Cardiac fibroblast (primary cell): ENCODE measurements around the gene LSP1.

Experiments
- DNase-seq, 2 donors: peaks; one replicate each; pipeline versions ENCODE4 v3.0.0 to v3.0.0-alpha.2; 2010; ENCODE audit warnings: low read depth in 2 of 2
- H3K4me3 ChIP-seq, 2 donors: replicated peaks in 1 of 2; 1 replicate in 1 of 2; 2 replicates in 1 of 2; pipeline ENCODE4 v1.5.1; 2011; ENCODE audit warnings: low read depth in 2 of 2, low read length in 2 of 2, mild to moderate bottlenecking in 2 of 2, moderate library complexity in 1 of 2
- TF ChIP-seq, protein P1 (sequence below): IDR thresholded peaks from one replicate; pipeline ENCODE4 v1.5.1; 2011; ENCODE audit warnings: low read depth, mild to moderate bottlenecking, low read length, inconsistent platforms

Gene LSP1

DNA sequence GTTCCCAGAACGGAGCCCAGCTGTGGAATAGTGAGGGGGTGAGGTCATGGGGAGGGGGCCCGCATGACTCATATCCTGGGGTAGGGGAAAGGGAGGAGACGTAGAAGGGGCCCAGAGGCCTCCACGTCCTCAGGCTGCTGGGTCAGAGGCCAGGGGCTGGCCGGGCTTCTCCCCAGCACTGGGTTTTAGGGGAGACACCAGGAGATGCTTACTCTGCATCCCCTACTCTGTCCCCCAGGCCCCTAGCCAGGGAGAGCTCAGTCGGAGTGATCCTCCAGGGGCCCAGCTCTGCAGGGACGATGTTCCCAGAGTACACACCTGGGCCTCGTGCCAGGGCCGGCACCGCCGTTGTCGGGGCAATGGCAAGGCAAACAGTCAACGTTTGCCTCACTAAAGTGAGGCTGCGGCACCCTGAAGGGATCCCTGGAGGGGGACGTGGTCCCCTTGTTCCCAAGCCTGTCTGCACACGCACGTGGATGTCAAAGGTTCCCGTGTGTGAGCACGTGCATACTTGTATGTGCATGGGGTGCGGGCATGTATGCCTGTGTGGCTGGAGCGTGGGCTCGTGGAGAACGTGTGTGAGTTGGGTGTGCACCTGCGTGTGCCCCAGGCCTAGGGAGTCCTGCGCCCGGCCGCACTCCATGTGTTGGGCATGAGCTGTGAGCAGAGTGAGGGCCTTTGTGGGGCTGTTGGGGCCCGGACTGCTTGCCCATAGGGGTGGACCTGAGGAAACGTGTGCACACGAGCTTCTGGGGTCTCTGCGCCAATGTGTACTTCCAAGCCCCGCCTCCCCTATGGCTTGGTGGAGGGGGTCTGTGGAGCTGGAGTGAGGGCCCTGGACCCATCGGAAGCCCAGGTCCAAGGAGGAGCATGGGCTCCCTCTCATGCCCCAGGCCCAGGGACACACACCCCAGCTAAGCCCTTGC lies 24.6 kb downstream of the LSP1 start:
- peak; percentile 62 to 84 for DNase-seq
- TF ChIP-seq, protein P1, sequence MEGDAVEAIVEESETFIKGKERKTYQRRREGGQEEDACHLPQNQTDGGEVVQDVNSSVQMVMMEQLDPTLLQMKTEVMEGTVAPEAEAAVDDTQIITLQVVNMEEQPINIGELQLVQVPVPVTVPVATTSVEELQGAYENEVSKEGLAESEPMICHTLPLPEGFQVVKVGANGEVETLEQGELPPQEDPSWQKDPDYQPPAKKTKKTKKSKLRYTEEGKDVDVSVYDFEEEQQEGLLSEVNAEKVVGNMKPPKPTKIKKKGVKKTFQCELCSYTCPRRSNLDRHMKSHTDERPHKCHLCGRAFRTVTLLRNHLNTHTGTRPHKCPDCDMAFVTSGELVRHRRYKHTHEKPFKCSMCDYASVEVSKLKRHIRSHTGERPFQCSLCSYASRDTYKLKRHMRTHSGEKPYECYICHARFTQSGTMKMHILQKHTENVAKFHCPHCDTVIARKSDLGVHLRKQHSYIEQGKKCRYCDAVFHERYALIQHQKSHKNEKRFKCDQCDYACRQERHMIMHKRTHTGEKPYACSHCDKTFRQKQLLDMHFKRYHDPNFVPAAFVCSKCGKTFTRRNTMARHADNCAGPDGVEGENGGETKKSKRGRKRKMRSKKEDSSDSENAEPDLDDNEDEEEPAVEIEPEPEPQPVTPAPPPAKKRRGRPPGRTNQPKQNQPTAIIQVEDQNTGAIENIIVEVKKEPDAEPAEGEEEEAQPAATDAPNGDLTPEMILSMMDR = no peak
- no peak overlapping the region for H3K4me3 ChIP-seq

DNA sequence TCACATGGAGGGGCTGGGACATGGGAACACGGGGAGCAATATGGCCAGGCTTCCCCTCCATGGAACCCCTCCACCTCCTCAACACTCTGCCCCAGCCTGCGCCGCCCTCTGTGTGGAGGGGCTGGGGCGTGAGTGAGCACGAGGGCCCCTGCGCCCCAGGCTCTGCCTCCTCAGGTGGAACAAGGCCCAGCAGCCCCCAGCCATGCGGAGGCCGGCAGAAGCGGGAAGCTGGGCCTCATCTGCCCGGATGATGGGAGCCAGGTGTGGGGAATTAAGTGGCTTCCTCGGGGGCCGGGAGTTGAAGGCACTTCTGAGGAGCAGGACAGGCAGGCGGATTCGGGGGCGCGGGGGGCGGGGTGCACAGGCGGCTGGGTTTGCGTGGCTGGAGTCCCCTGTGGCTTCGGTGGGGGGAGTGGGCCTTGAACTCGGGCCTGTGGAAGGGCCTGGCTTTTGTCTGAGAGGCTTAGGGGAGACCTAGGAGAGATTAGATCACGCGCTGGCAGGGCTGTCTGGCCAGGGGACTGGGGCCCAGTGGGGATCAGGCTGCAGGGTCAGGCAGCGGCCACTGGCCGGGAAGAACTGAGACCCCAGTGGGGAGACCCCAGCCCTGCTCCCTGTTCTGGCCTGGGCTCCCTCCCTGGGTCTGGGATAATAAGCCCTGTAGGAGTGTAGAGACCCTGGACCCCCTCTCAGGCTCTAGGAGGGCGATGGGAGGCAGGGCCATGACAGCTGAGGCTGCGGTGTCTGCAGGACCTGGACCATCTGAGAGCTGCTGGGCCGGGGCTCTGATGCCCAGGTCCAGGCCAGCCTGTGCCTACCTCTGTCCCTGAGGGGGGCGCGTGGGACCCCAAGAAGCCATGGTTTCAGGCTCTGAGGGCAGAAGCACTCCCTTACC lies 25.5 kb downstream of the LSP1 start:
- TF ChIP-seq, protein P1 = no peak
- no peak overlapping the region for H3K4me3 ChIP-seq
- no peak for DNase-seq

DNA sequence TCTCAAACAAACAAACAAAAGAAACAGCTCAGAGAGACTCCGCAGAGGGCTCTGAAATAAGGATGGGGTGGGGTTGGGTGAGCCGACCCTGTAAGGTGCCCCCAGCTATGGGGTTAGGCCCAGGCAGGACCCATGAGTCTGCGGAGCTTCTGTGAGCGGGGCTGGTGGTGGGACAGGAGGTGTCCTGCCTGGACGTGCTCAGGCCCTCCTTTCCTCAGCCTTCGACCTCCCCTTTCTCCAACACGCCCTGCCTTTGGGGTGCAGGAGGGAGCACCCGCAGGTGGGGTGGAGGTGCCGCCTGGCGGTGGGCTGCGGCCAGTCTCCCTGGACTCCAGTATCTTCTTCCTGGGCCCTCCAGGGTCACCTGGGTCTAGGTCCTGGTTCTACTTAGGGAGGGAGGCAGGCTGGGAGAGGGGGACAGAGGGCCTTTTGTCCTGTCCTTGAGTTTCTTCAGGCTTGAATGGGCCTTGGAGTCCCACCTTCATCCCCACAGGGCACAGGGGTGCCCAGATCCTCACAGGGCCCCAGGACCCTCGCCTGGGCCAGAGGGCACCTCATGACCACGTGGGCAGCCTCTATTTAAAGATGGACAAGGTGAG lies 26.6 kb downstream of the LSP1 start:
- no peak overlapping the region for H3K4me3 ChIP-seq
- TF ChIP-seq, protein P1 = no peak
- no peak for DNase-seq

DNA sequence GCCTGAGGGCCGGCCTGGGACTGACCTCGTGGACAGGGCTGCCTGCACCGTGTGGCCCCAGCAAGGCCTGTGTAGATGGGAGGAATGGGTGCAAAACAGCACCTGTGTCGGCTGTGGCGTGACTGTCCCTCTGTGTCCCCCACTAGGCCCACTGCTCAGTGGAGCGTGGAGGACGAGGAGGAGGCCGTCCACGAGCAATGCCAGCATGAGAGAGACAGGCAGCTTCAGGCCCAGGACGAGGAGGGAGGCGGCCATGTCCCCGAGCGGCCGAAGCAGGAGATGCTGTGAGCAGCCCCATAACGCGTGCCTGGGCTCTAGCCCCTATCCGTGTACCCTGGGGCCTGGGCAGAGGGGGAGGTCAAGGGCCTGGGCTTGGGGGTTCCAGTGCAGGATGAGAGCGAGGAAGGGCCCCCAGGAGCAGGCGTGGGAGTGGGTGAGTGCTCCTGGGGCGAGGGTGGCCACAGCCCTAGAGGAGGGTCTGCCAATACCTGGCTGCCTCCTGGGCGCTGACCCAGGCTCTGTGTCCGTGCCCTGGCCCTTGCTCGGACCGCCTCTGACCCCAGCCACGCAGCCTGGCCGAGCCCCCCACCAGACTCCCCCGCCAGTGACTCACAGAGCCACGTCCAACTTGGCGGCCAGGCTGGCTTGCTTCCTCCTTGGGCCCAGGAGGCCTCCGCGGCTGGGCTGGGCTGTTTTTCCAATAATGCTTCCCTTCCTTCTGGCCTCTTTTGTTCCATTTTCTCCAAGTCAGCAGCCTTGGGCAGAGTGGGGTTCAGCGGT lies 27.2 kb downstream of the LSP1 start:
- H3K4me3 ChIP-seq = no peak overlapping the region
- TF ChIP-seq, protein P1 = no peak
- peak; percentile 67 to 79 for DNase-seq

DNA sequence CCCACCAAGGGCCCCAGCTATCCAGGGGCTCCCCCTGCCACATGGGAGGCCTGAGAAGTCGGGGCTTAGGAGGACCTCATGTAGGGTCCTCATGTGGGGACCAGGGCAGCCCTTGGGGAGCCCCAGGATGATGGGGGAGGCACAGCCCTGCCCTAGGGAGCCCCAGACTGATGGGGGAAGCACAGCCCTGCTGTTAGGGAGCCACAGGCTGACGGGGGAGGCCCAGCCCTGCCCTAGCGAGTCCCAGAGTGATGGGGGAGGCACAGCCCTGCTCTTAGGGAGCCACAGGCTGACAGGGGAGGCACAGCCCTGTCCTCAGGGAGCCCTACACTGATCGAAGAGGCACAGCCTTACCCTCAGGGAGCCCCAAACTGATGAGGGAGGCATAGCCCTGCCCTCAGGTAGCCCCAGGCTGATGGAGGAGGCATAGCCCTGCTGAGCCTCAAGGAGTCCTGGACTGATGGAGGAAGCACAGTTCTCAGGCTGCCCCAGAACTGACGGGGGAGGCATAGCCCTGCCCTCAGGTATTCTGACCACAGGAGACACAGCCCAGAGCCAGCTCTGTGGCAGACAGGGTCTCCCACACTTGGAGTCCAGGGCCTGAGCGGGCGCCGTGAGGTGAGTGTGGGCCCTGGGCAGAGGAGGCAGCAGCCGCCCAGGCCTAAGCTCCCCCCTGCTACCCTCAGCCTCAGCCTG lies 28.0 kb downstream of the LSP1 start:
- DNase-seq = peak in 1 of 2 donors; percentile 30
- TF ChIP-seq, protein P1 = no peak
- H3K4me3 ChIP-seq = no peak overlapping the region
